Testis (tissue), 3 donors: ENCODE results near the gene IFIT3. TPM values are rescaled to one million over a fixed set of nuclear protein-coding genes. Genes with fewer than 3 reads are reported as not detected.

Experiments
- DNase-seq: peaks from one replicate; pipeline ENCODE4 v3.0.0-alpha.2; 2019
- H3K27ac ChIP-seq, 2 donors: fragments of 200-600 bp; sonication (generic); one replicate each; pipeline ENCODE4 v1.5.1; 2019
- H3K27me3 ChIP-seq: fragments of 200-600 bp; sonication (generic); one replicate; pipeline ENCODE4 v1.5.1; 2019
- H3K36me3 ChIP-seq: fragments of 200-600 bp; sonication (generic); one replicate; pipeline ENCODE4 v1.5.1; 2017; ENCODE audit warnings: low read depth; ENCODE audit errors: missing control alignments
- H3K4me1 ChIP-seq: fragments of 200-600 bp; sonication (generic); one replicate; pipeline ENCODE4 v1.5.1; 2019
- H3K4me3 ChIP-seq, 2 donors: fragments of 200-600 bp; sonication (generic); one replicate each; pipeline ENCODE4 v1.5.1; 2017 to 2019
- H3K9me3 ChIP-seq: fragments of 200-600 bp; sonication (generic); one replicate; pipeline ENCODE4 v1.5.1; 2017
- CTCF ChIP-seq, 3 experiments: fragments of 450-650 bp in 2 of 3; fragments of 200-600 bp in 1 of 3; sonication (generic) in 1 of 3; IDR thresholded peaks; one replicate each; pipeline ENCODE4 v1.5.1; 2016 to 2019; ENCODE audit warnings: antibody characterized with exemption in 3 of 3, mild to moderate bottlenecking in 2 of 3, moderate library complexity in 1 of 3
- POLR2A ChIP-seq: fragments of 450-650 bp; IDR thresholded peaks from one replicate; pipeline ENCODE4 v1.6.1; 2017; ENCODE audit warnings: antibody characterized with exemption, mild to moderate bottlenecking, moderate library complexity
- WGBS, 2 donors: methylation state at CpG; one replicate each; pipeline ENCODE4 v1.1.5; 2018; 5-methylcytosine and 5-hydroxymethylcytosine counted together
- intact Hi-C: fragments of 100-400 bp; cut with DNase I; formaldehyde crosslinking; loops from one replicate; pipeline ENCODE4 v1.15.1; 2023; ENCODE audit warnings: low total_unique reads
- polyA plus RNA-seq: library from polyadenylated mRNA; stranded (reverse); fragments of 350-450 nt; fragmentation: Illumina TruSeq; extraction: RNeasy Lipid Tissue Mini Kit (QIAGEN cat#74804); gene quantifications from one replicate; pipeline ENCODE4 v1.2.3, GENCODE V29; 2014; ENCODE audit warnings: low read depth, low replicate concordance; ENCODE audit not compliant: insufficient read depth
- total RNA-seq, 2 donors: library from RNA; depleted of rRNA; stranded (reverse); fragments of >200 nt; gene quantifications; one replicate each; pipeline ENCODE4 v1.2.3, GENCODE V29; 2016

Gene IFIT3
- total and polyA plus RNA-seq, 3 donors from 2014 or later, result 5.4 to 10.6 (median 6.9) TPM

- Histone ChIP-seq H3K27ac (no peak overlapping the region), H3K4me1 (peaks cover 5% of the 10 kb centered on the region), H3K36me3 (no peaks in the 10 kb centered on the region), H3K9me3 (no peaks in the 10 kb centered on the region), H3K27me3 (no peaks in the 10 kb centered on the region), H3K4me3 (no peak overlapping the region)
- WGBS, 2 donors, result 63 to 73% methylated on average over 2 of the region's 2 CpGs
- no peak for DNase-seq
- TF ChIP-seq POLR2A, result no peak
- no peak for TF ChIP-seq CTCF (IDR thresholded peaks at IDR 0.05)
- intact Hi-C loops, result no loop called here
These were observed 24.6 kb upstream of the IFIT3 start for GRCh38 chr10:89303161-89303560.

DNA sequence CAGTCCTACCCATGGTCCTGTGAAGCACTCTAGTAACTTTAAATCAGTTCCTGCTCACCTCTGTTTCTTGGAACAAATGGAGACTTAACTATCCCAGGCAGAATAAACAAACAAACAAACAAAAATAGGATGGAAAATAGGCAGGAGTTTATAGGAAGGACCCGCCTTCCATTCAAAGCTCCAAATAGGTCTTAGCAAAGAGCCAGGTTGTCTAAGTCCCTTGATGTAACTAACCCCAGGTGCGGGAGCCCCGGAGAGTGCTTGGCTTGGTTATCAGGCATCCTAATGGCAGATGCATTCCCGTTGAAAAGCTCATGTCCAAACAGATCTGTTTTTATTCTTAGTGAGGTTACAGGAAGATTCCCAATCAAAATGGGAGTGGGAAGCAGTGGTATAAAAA, 23.8 kb upstream of the IFIT3 start:
- no peaks in the 10 kb centered on the region for H3K27me3 ChIP-seq
- intact Hi-C loops, result no loop called here
- no peaks in the 10 kb centered on the region for H3K9me3 ChIP-seq
- no peaks in the 10 kb centered on the region for H3K36me3 ChIP-seq
- peaks cover 5% of the 10 kb centered on the region for H3K4me1 ChIP-seq
- H3K27ac ChIP-seq, result no peak overlapping the region
- TF ChIP-seq CTCF (IDR thresholded peaks at IDR 0.05) (no peak), POLR2A (no peak)
- WGBS, 2 donors, result 89 to 92% methylated on average over 4 of the region's 4 CpGs
- no peak overlapping the region for H3K4me3 ChIP-seq
- no peak for DNase-seq

DNA sequence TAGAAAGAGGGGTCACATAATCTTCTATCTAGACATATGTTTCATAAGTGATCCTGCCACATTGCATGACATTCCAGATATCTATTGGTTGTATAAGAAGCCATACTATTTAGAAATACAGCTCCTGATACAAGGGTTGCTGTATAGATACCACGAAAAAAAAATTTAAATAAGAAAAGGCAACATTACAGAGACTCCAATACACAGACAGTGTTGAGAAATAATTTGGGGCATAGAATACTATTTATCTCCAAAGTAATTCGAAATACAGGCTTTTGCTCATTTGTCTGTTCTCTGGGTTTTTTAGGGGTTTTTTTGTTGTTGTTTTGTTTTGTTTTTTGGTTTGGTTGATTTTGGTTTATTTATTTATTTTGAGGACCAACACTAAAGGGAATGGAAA, 23.4 kb upstream of the IFIT3 start:
- DNase-seq, result no peak
- Histone ChIP-seq H3K4me3 (no peak overlapping the region), H3K4me1 (peaks cover 5% of the 10 kb centered on the region), H3K9me3 (no peaks in the 10 kb centered on the region), H3K27ac (no peak overlapping the region), H3K36me3 (no peaks in the 10 kb centered on the region), H3K27me3 (no peaks in the 10 kb centered on the region)
- intact Hi-C loops, result no loop called here
- WGBS, 2 donors, result 91 to 93% methylated on average over 2 of the region's 2 CpGs
- TF ChIP-seq CTCF (IDR thresholded peaks at IDR 0.05) (no peak), POLR2A (no peak)

- intact Hi-C loops, result no loop called here
- Histone ChIP-seq H3K9me3 (no peaks in the 10 kb centered on the region), H3K4me1 (peaks cover 5% of the 10 kb centered on the region), H3K36me3 (no peaks in the 10 kb centered on the region), H3K27me3 (no peaks in the 10 kb centered on the region), H3K4me3 (no peak overlapping the region), H3K27ac (no peak overlapping the region)
- no peak for DNase-seq
- no peak for TF ChIP-seq CTCF (IDR thresholded peaks at IDR 0.05)
- TF ChIP-seq POLR2A, result no peak
These were observed 22.9 kb upstream of the IFIT3 start for GRCh38 chr10:89304925-89305324.

- H3K4me1 ChIP-seq, result peaks cover 5% of the 10 kb centered on the region
- H3K27me3 ChIP-seq, result no peaks in the 10 kb centered on the region
- no peak overlapping the region for H3K4me3 ChIP-seq
- TF ChIP-seq CTCF (IDR thresholded peaks at IDR 0.05), result no peak
- TF ChIP-seq POLR2A, result no peak
- H3K9me3 ChIP-seq, result no peaks in the 10 kb centered on the region
- 93 to 95% methylated on average over 9 of the region's 9 CpGs for WGBS, 2 donors
- H3K36me3 ChIP-seq, result no peaks in the 10 kb centered on the region
- no peak overlapping the region for H3K27ac ChIP-seq
- DNase-seq, result no peak
- intact Hi-C loops, result no loop called here
These were observed 21.9 kb upstream of the IFIT3 start for GRCh38 chr10:89305766-89306433.
